ENCODE measurements around the gene SGK2.

Gene SGK2

DNA sequence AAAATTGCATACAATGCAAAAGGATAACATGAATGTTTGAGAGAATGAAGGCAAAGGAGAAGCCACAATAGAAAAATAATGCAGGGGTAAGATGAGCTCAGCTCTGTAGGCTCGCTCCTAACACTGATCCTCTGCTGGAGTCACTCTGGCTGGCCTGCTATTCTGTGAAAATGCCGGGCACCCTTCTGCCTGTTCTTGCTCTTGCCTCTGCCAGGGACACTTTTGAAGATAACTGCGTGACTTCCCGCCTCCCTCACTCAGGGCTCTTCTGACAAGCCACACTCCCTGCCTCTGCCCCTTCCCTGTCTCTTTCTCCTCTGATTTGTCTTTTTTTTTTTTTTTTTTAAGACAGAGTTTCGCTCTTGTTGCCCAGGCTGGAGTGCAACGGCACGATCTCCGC is 72.8 kb downstream of the SGK2 start:
- no peak for DNase-seq

Measured in activated gamma-delta T cell (primary cell).